MM.1S (cell line): ENCODE results near the gene PLXDC2.

Source experiments
- EZH2 ChIP-seq: fragments of 300-600 bp; sonication (generic); optimal IDR thresholded peaks from 2 replicates; pipeline ENCODE3; 2017; ENCODE audit warnings: low read depth, mild to moderate bottlenecking, antibody characterized with exemption, low read length, mixed read lengths
- EZH2phosphoT487 ChIP-seq: fragments of 300-600 bp; sonication (generic); IDR thresholded peaks from 2 replicates; pipeline ENCODE4 v1.6.1; 2018; ENCODE audit warnings: antibody characterized with exemption, low read length
- TF ChIP-seq, protein P1 (sequence below): fragments of 300-600 bp; sonication (generic); IDR thresholded peaks from 2 replicates; pipeline ENCODE4 v1.5.1; 2016; ENCODE audit warnings: antibody characterized with exemption, low read length, mixed read lengths

DNA sequence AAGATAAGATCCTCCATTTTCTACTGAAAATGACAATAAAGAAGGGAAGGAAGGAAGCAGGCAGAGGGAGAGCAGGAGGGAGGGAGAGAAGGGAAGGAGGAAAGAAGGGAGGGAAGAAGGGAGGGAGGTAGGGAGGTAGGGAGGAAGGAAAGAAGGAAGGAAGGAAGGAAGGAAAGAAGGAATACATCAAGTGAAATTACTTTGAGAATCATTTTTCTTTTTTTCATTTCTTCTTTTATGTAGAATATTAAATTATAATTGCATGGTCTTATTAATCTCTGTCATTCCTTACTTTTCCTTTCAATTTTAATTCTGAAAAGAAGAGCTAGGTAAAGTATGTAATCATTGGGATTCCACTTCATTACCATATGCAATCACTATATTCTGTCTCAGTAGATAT is 97.8 kb downstream of the PLXDC2 start:
- TF ChIP-seq, protein P1, sequence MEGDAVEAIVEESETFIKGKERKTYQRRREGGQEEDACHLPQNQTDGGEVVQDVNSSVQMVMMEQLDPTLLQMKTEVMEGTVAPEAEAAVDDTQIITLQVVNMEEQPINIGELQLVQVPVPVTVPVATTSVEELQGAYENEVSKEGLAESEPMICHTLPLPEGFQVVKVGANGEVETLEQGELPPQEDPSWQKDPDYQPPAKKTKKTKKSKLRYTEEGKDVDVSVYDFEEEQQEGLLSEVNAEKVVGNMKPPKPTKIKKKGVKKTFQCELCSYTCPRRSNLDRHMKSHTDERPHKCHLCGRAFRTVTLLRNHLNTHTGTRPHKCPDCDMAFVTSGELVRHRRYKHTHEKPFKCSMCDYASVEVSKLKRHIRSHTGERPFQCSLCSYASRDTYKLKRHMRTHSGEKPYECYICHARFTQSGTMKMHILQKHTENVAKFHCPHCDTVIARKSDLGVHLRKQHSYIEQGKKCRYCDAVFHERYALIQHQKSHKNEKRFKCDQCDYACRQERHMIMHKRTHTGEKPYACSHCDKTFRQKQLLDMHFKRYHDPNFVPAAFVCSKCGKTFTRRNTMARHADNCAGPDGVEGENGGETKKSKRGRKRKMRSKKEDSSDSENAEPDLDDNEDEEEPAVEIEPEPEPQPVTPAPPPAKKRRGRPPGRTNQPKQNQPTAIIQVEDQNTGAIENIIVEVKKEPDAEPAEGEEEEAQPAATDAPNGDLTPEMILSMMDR, result no peak
- TF ChIP-seq EZH2 (no peak), EZH2phosphoT487 (no peak)
